AG04450 (cell line): ENCODE measurements around the gene MND1. TPM values are rescaled to one million over a fixed set of nuclear protein-coding genes. Genes with fewer than 3 reads are reported as not detected.

ENCODE experiments used
- CTCF ChIA-PET: fragments of 300-600, 350-600 bp; formaldehyde crosslinking; extraction: SDS; loops from one replicate; lab custom pipeline; 2022; ENCODE audit warnings: antibody characterized with exemption, inconsistent platforms; lab: Charles Lee
- POLR2A ChIA-PET: fragments of 350-600 bp; formaldehyde crosslinking; extraction: SDS; loops from one replicate; lab custom pipeline; 2021; ENCODE audit warnings: antibody characterized with exemption, inconsistent platforms; lab: Yijun Ruan, JAX
- DNase-seq: peaks from one replicate; pipeline ENCODE4 v3.0.0-alpha.2; 2011; ENCODE audit warnings: low read depth, low spot score
- H3K27ac ChIP-seq: one replicate; pipeline ENCODE4 v1.5.1; 2012; ENCODE audit warnings: low read depth, low read length, control low read depth
- H3K27me3 ChIP-seq: one replicate; pipeline ENCODE4 v1.6.0; 2012; ENCODE audit warnings: low read length; ENCODE audit not compliant: control insufficient read depth, insufficient read depth
- H3K4me3 ChIP-seq: 2 replicates; pipeline ENCODE4 v1.5.1; 2011; ENCODE audit warnings: mild to moderate bottlenecking, low read depth, low read length, control low read depth
- H3K9me3 ChIP-seq: 2 replicates; pipeline ENCODE4 v1.5.1; 2012; ENCODE audit warnings: low read length; ENCODE audit not compliant: control insufficient read depth, insufficient read depth
- polyA minus RNA-seq: library from RNA; depleted of rRNA, polyadenylated mRNA; stranded (reverse); fragments of >200 nt; gene quantifications from 2 replicates; pipeline ENCODE4 v1.2.3, GENCODE V29; 2011; rRNA and poly(A)+ RNA removed
- polyA plus RNA-seq: library from polyadenylated mRNA; depleted of rRNA; stranded (reverse); fragments of >200 nt; gene quantifications from 2 replicates; pipeline ENCODE4 v1.2.3, GENCODE V29; 2011; rRNA removed
- TF ChIP-seq, protein P1 (sequence below): IDR thresholded peaks from 2 replicates; pipeline ENCODE4 v1.5.1; 2011; ENCODE audit warnings: low read depth, low read length, control low read depth, inconsistent platforms

MND1 gene, protein sequence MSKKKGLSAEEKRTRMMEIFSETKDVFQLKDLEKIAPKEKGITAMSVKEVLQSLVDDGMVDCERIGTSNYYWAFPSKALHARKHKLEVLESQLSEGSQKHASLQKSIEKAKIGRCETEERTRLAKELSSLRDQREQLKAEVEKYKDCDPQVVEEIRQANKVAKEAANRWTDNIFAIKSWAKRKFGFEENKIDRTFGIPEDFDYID
- 0.97 and 2.2 TPM in 2 replicates for polyA plus RNA-seq
- polyA minus RNA-seq, result 0.46 and 1.3 TPM in 2 replicates

GRCh38 chr4:153344131-153345011, at the start of gene MND1:
Gene MND1, plus strand, starts transcription at chr4:153344688. Its CDS starts 50 bp downstream, at chr4:153344738.
- DNase-seq, result no peak
- peak within 1 kb of the TSS; percentile 79 for H3K4me3 ChIP-seq
- TF ChIP-seq, protein P1, sequence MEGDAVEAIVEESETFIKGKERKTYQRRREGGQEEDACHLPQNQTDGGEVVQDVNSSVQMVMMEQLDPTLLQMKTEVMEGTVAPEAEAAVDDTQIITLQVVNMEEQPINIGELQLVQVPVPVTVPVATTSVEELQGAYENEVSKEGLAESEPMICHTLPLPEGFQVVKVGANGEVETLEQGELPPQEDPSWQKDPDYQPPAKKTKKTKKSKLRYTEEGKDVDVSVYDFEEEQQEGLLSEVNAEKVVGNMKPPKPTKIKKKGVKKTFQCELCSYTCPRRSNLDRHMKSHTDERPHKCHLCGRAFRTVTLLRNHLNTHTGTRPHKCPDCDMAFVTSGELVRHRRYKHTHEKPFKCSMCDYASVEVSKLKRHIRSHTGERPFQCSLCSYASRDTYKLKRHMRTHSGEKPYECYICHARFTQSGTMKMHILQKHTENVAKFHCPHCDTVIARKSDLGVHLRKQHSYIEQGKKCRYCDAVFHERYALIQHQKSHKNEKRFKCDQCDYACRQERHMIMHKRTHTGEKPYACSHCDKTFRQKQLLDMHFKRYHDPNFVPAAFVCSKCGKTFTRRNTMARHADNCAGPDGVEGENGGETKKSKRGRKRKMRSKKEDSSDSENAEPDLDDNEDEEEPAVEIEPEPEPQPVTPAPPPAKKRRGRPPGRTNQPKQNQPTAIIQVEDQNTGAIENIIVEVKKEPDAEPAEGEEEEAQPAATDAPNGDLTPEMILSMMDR, result peak; percentile 77
- no peaks in the 10 kb centered on the region for H3K9me3 ChIP-seq
- POLR2A ChIA-PET, result interaction anchor here (0.7 kb wide), 1 partner anchor 121 kb away, joined by 3 read pairs; no protein-coding TSS in a partner anchor
- H3K27ac ChIP-seq, result no peak within 1 kb of the TSS
- CTCF ChIA-PET, result interaction anchor here (0.6 to 6.6 kb wide), 47 partner anchors 8 to 300 kb away, joined by 3 to 105 read pairs (median 4); no protein-coding TSS in a partner anchor
- H3K27me3 ChIP-seq, result no peaks in the 10 kb centered on the region

GRCh38 chr4:153295131-153295755, 49.2 kb upstream of the MND1 start:
- TF ChIP-seq, protein P1, result no peak
- CTCF ChIA-PET, result interaction anchor here (1.3 to 2.6 kb wide), 2 partner anchors 152 to 279 kb away, joined by 3 to 11 read pairs; no protein-coding TSS in a partner anchor

GRCh38 chr4:153296040-153296823, 48.3 kb upstream of the MND1 start:
- CTCF ChIA-PET, result interaction anchor here (1.1 to 2.6 kb wide), 5 partner anchors 10 to 348 kb away, joined by 3 to 11 read pairs (median 4); no protein-coding TSS in a partner anchor

More at GRCh38 chr4:153295131-153295755, 49.2 kb upstream of the MND1 start:
- POLR2A ChIA-PET, result no interaction called here
- Histone ChIP-seq H3K9me3 (peaks cover 14% of the 10 kb centered on the region), H3K27me3 (no peaks in the 10 kb centered on the region), H3K27ac (no peak overlapping the region), H3K4me3 (no peak overlapping the region)
- no peak for DNase-seq

GRCh38 chr4:153297116-153297515, 47.4 kb upstream of the MND1 start:
- TF ChIP-seq, protein P1, result no peak
- CTCF ChIA-PET, result interaction anchor here (0.8 to 2.6 kb wide), 6 partner anchors 11 to 347 kb away, joined by 3 to 11 read pairs (median 4); no protein-coding TSS in a partner anchor
- H3K27me3 ChIP-seq, result no peaks in the 10 kb centered on the region
- POLR2A ChIA-PET, result interaction anchor here (0.6 to 1.1 kb wide), 2 partner anchors 17 to 74 kb away, joined by 3 to 4 read pairs; no protein-coding TSS in a partner anchor
- H3K27ac ChIP-seq, result no peak overlapping the region
- peaks cover 17% of the 10 kb centered on the region for H3K9me3 ChIP-seq
- H3K4me3 ChIP-seq, result no peak overlapping the region
- no peak for DNase-seq

More at GRCh38 chr4:153296040-153296823, 48.3 kb upstream of the MND1 start:
- peak; percentile 76 for DNase-seq
- Histone ChIP-seq H3K9me3 (peaks cover 17% of the 10 kb centered on the region), H3K4me3 (0 out of 2 replicates have a peak overlapping the region, but pooled peaks have one; percentile 11), H3K27ac (peak overlapping the region; percentile 58), H3K27me3 (no peaks in the 10 kb centered on the region)
- POLR2A ChIA-PET, result interaction anchor here (0.7 kb wide), 1 partner anchor 151 kb away, joined by 3 read pairs; no protein-coding TSS in a partner anchor
- TF ChIP-seq, protein P1, result no peak
